Fibroblast of pulmonary artery (primary cell): ENCODE measurements around the gene PLEKHA6.

Experiments used
- DNase-seq: peaks from one replicate; pipeline ENCODE4 v3.0.0-alpha.2; 2010; ENCODE audit warnings: low read depth
- H3K4me3 ChIP-seq: replicated peaks from 2 replicates; pipeline ENCODE4 v1.5.1; 2011; ENCODE audit warnings: low read depth, mild to moderate bottlenecking, control low read depth, low read length, moderate library complexity
- TF ChIP-seq, protein P1 (sequence below): IDR thresholded peaks from 2 replicates; pipeline ENCODE4 v1.5.1; 2011; ENCODE audit warnings: mild to moderate bottlenecking, control low read depth, low read length, inconsistent platforms; ENCODE audit errors: missing control alignments

PLEKHA6 gene

DNA sequence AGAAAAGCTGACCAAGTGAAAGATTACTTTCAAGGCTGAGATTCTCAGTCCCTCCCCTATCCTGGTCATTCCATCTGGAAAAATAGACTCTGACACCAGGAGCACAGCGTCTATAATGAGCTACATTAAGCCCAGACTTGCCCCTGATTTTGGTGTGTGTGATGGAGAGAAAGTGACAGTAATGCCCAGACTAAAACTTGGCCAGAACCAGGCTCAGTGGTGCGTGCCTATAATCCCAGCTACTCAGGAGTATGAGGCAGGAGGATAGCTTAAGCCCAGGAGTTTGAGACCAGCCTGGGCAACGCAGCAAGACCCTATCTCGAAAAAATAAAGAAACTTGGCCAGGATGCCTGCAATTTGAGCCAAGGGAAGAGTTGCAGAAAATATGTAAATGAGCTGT lies 15.9 kb downstream of the PLEKHA6 start:
- no peak overlapping the region for H3K4me3 ChIP-seq
- DNase-seq, result no peak
- TF ChIP-seq, protein P1, sequence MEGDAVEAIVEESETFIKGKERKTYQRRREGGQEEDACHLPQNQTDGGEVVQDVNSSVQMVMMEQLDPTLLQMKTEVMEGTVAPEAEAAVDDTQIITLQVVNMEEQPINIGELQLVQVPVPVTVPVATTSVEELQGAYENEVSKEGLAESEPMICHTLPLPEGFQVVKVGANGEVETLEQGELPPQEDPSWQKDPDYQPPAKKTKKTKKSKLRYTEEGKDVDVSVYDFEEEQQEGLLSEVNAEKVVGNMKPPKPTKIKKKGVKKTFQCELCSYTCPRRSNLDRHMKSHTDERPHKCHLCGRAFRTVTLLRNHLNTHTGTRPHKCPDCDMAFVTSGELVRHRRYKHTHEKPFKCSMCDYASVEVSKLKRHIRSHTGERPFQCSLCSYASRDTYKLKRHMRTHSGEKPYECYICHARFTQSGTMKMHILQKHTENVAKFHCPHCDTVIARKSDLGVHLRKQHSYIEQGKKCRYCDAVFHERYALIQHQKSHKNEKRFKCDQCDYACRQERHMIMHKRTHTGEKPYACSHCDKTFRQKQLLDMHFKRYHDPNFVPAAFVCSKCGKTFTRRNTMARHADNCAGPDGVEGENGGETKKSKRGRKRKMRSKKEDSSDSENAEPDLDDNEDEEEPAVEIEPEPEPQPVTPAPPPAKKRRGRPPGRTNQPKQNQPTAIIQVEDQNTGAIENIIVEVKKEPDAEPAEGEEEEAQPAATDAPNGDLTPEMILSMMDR, result no peak

DNA sequence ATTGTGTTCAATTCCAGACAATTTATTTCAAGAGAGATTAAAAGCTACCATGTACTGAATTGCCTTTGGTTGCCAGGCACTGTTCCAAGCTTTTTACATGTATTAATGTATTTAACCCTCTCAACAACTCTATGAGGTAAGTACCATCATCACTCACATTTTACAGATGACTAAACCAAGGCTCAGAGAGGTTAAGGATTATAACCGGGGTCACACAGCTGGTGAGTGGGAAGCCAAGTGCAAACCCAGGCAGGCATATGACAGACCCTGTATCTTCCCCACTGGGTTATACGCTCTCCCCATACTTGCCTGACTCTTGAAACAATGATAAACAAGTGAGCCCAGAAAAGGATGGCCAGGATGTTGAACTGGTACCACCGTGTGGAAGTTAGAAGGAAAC lies 16.5 kb downstream of the PLEKHA6 start:
- no peak overlapping the region for H3K4me3 ChIP-seq
- TF ChIP-seq, protein P1, result no peak
- no peak for DNase-seq

DNA sequence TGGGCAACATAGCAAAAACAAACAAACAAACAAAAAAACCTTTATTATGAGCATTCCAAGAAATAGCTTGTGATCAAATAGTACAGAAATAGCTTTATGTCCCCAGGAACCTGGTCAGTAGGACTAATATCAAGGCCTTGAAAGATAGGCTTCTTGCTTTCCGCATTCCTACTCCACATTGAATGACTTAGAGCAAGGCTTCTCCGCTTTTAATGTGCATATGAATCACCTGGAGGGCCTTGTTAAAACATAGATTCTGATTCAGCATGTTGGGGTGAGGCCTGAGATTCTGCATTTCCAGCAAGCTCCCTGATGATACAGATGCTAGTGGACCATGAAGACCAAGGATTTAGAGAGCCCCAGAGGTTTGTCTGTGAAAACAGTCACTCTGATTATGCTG lies 17.4 kb downstream of the PLEKHA6 start:
- no peak for DNase-seq
- TF ChIP-seq, protein P1, result no peak
- H3K4me3 ChIP-seq, result no peak overlapping the region

DNA sequence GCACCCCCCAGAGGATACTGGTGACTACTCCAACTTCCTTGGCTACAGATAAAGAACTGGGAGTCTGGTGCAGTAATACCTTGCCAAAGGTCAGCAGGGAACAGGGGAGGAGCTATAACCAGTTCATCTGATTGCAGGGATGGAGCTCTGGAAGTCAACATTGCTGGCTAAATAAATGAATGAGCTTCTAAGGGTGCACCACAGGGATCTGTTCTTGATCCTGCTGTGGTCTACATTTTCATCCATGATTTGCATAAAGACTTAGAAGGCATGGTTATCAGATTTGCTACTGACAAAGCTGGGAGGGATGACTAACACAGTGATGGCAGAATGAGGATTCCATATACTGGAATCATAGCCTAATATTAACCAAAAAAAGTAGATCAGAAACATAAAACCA lies 18.3 kb downstream of the PLEKHA6 start:
- no peak overlapping the region for H3K4me3 ChIP-seq
- TF ChIP-seq, protein P1, result no peak
- peak; percentile 20 for DNase-seq

DNA sequence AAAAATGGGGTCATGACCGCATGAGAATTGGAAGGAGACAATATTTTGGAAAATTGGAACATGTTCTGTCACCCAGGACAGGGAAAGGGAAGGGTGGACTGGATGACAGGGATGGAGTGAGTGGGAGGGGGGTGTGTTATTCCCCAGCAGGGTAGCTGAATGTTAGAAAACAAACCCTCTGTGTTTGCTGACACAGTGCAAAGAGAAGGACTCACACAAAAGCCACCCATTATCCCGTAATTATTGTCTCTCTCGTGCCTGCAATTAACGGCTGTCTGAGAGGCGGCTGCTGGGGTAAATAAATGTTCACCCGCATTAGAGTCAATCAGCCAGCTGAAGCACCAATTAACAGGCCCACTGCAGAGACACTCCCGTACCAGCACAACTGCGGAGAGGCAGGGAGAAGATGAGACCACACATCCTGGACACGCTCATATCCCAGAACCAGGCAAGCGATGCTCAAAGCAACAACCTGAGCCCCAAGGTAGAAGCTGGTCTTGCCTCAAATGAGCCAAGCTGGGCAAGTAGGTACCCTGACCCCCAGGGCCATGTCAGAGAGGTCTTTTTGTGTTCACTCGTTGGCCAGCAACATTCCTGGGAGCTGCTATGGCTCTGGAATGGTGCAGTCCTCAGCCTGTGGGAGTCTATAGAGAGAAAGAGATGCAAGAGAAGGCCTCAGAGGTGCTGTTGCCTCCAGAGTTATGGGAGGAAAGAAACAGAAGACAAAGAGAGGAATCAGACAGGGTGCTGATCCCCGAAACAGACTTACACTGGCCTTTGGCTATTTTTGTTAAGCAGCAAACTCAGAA lies 19.4 kb downstream of the PLEKHA6 start:
- no peak for DNase-seq
- H3K4me3 ChIP-seq, result no peak overlapping the region
- TF ChIP-seq, protein P1, result no peak

DNA sequence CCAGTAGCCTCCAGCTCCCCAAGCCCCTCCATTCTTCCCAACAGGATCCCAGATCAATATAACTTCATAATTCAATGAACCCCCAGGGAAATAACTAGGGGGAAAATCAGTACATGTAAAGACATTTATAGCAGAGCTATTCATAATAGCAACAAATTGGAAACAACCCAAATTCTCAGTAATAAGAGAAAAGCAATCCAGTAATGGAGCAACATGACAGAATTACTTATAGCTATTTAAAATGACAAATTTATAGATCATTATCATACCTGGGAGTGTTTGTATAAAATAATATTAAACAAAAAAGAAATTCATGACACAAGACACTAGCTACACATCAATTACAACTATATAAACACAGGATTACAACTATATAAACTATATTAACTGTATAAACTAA lies 20.2 kb downstream of the PLEKHA6 start:
- no peak for DNase-seq
- H3K4me3 ChIP-seq, result no peak overlapping the region
- TF ChIP-seq, protein P1, result no peak

DNA sequence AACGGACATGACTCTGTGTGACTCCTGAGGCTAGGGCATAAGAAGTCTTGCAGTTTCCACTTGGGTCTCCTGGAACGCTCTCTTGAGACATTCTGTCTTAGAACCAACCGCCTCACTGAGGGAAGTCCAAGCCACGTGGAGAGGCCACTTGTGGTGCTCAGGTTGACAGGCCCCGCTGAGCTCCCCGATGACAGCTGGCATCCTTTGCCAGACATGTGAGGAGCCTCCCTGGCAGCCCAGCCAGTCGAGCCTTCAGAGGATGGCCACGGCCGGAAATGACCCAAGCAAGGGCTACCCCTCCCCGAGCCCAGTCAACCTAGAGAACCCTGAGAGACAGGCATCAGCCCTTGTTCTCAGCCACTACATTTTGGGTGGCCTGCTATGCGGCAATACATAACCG lies 20.7 kb downstream of the PLEKHA6 start:
- TF ChIP-seq, protein P1, result no peak
- DNase-seq, result no peak
- no peak overlapping the region for H3K4me3 ChIP-seq
